Hepatocyte (in vitro differentiated cells): Measurements from ENCODE around the gene FAM50A.

Experiments
- CTCF ChIP-seq: fragments of 200-600 bp; sonication (generic); IDR thresholded peaks from 2 replicates; pipeline ENCODE4 v1.5.1; 2016; ENCODE audit warnings: antibody characterized with exemption, mild to moderate bottlenecking; ENCODE audit not compliant: poor library complexity
- EZH2 ChIP-seq: fragments of 200-600 bp; sonication (generic); IDR thresholded peaks from 2 replicates; pipeline ENCODE4 v1.6.1; 2016; ENCODE audit warnings: antibody characterized with exemption, mild to moderate bottlenecking, borderline replicate concordance

GRCh38 chrX:154484255-154485149 lies 40.6 kb downstream of the FAM50A start:
- TF ChIP-seq CTCF (no peak), EZH2 (no peak)
